H1 (cell line): ENCODE measurements around the gene AKT1. TPM values are rescaled to one million over a fixed set of nuclear protein-coding genes. Genes with fewer than 3 reads are reported as not detected.

Experiments used
- CHD1 ChIP-seq: IDR thresholded peaks from 2 replicates; pipeline ENCODE4 v1.6.1; 2012; ENCODE audit warnings: low read depth, low read length, improper control_type of control experiment
- GABPA ChIP-seq: IDR thresholded peaks from 2 replicates; pipeline ENCODE4 v1.6.1; 2011; ENCODE audit warnings: mild to moderate bottlenecking, low read length, moderate library complexity, borderline replicate concordance; ENCODE audit not compliant: insufficient read depth
- HDAC2 ChIP-seq, 2 experiments: fragments of 300-600 bp in 1 of 2; sonication (generic) in 1 of 2; IDR thresholded peaks; 2 replicates each; pipeline ENCODE4 v1.6.1; 2011 to 2012; ENCODE audit warnings: low read depth in 2 of 2, low read length in 2 of 2, mild to moderate bottlenecking in 2 of 2, moderate library complexity in 2 of 2, borderline replicate concordance in 1 of 2, inconsistent platforms in 1 of 2
- PHF8 ChIP-seq: fragments of 200-600 bp; sonication (generic); conservative IDR thresholded peaks from 2 replicates; pipeline ENCODE4 v1.7.1; 2012; ENCODE audit warnings: low read depth, mild to moderate bottlenecking, inconsistent platforms, low read length, moderate library complexity
- TEAD4 ChIP-seq: IDR thresholded peaks from 2 replicates; pipeline ENCODE4 v1.6.1; 2012; ENCODE audit warnings: low read depth, low read length, inconsistent platforms, mixed read lengths
- YY1 ChIP-seq: IDR thresholded peaks from 2 replicates; pipeline ENCODE4 v1.6.1; 2011; ENCODE audit warnings: low read depth, mild to moderate bottlenecking, low read length
- polyA plus RNA-seq, 7 experiments: library from polyadenylated mRNA; depleted of rRNA in 3 of 7; stranded (reverse) in 5 of 7; unstranded in 2 of 7; fragments of >200 nt in 5 of 7; fragments of 200-250 nt in 2 of 7; gene quantifications; 1 replicate in 5 of 7; 2 replicates in 1 of 7; 4 replicates in 1 of 7; pipeline versions ENCODE4 v1.2.1 to v1.2.3, GENCODE V29; 2011 to 2013; ENCODE audit warnings: missing spikeins in 2 of 7, mixed read lengths in 2 of 7
- total RNA-seq: library from RNA; stranded (reverse); fragmentation: NEBNext Ultra II Directional; extraction: Animal tissue kit (Norgen Biotek cat#: 25700); gene quantifications from 2 replicates; pipeline ENCODE4 v1.2.1, GENCODE V29; 2021
- TF ChIP-seq, protein P1 (sequence below): fragments of 300-600 bp; sonication (generic); IDR thresholded peaks from 2 replicates; pipeline ENCODE4 v1.7.1; 2012; ENCODE audit warnings: low read length, moderate library complexity, mild to moderate bottlenecking, inconsistent platforms; ENCODE audit not compliant: insufficient replicate concordance
- TF ChIP-seq, protein P2 (sequence below), 3 experiments: IDR thresholded peaks; 1 replicate in 2 of 3; 2 replicates in 1 of 3; pipeline versions ENCODE4 v1.5.1 to v1.6.1; 2011; ENCODE audit warnings: low read length in 3 of 3, mild to moderate bottlenecking in 3 of 3, inconsistent platforms in 2 of 3, low read depth in 1 of 3, moderate library complexity in 1 of 3; ENCODE audit not compliant: insufficient read depth in 1 of 3; ENCODE audit errors: control extremely low read depth in 1 of 3

The AKT1 gene
- total and polyA plus RNA-seq, 2 of the 8 experiments (the other 6 are each of a cell fraction or from before 2014, with no cell fraction given) = 68.1 to 71.5 TPM

DNA sequence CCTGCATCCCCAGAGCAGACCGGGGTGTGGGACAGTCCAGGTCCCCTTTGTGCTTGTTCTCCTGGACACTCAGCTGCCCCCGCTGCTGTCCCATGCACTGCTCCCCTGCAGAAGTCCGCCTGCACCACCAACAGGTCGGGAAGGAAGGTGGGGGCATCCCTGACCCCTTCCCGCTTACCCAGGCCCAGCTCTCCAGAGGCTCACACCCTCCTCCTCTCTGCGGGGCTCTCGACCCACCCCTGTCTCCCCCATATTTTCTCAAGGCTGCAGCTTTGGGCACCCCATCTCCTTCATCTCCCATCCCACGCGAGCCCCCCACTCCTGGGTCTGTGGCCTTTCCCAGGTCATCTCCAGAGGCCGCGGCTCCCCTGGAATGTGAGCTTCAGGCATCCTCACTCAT, 14.8 kb upstream of the AKT1 start (continued):
- TF ChIP-seq, protein P1, sequence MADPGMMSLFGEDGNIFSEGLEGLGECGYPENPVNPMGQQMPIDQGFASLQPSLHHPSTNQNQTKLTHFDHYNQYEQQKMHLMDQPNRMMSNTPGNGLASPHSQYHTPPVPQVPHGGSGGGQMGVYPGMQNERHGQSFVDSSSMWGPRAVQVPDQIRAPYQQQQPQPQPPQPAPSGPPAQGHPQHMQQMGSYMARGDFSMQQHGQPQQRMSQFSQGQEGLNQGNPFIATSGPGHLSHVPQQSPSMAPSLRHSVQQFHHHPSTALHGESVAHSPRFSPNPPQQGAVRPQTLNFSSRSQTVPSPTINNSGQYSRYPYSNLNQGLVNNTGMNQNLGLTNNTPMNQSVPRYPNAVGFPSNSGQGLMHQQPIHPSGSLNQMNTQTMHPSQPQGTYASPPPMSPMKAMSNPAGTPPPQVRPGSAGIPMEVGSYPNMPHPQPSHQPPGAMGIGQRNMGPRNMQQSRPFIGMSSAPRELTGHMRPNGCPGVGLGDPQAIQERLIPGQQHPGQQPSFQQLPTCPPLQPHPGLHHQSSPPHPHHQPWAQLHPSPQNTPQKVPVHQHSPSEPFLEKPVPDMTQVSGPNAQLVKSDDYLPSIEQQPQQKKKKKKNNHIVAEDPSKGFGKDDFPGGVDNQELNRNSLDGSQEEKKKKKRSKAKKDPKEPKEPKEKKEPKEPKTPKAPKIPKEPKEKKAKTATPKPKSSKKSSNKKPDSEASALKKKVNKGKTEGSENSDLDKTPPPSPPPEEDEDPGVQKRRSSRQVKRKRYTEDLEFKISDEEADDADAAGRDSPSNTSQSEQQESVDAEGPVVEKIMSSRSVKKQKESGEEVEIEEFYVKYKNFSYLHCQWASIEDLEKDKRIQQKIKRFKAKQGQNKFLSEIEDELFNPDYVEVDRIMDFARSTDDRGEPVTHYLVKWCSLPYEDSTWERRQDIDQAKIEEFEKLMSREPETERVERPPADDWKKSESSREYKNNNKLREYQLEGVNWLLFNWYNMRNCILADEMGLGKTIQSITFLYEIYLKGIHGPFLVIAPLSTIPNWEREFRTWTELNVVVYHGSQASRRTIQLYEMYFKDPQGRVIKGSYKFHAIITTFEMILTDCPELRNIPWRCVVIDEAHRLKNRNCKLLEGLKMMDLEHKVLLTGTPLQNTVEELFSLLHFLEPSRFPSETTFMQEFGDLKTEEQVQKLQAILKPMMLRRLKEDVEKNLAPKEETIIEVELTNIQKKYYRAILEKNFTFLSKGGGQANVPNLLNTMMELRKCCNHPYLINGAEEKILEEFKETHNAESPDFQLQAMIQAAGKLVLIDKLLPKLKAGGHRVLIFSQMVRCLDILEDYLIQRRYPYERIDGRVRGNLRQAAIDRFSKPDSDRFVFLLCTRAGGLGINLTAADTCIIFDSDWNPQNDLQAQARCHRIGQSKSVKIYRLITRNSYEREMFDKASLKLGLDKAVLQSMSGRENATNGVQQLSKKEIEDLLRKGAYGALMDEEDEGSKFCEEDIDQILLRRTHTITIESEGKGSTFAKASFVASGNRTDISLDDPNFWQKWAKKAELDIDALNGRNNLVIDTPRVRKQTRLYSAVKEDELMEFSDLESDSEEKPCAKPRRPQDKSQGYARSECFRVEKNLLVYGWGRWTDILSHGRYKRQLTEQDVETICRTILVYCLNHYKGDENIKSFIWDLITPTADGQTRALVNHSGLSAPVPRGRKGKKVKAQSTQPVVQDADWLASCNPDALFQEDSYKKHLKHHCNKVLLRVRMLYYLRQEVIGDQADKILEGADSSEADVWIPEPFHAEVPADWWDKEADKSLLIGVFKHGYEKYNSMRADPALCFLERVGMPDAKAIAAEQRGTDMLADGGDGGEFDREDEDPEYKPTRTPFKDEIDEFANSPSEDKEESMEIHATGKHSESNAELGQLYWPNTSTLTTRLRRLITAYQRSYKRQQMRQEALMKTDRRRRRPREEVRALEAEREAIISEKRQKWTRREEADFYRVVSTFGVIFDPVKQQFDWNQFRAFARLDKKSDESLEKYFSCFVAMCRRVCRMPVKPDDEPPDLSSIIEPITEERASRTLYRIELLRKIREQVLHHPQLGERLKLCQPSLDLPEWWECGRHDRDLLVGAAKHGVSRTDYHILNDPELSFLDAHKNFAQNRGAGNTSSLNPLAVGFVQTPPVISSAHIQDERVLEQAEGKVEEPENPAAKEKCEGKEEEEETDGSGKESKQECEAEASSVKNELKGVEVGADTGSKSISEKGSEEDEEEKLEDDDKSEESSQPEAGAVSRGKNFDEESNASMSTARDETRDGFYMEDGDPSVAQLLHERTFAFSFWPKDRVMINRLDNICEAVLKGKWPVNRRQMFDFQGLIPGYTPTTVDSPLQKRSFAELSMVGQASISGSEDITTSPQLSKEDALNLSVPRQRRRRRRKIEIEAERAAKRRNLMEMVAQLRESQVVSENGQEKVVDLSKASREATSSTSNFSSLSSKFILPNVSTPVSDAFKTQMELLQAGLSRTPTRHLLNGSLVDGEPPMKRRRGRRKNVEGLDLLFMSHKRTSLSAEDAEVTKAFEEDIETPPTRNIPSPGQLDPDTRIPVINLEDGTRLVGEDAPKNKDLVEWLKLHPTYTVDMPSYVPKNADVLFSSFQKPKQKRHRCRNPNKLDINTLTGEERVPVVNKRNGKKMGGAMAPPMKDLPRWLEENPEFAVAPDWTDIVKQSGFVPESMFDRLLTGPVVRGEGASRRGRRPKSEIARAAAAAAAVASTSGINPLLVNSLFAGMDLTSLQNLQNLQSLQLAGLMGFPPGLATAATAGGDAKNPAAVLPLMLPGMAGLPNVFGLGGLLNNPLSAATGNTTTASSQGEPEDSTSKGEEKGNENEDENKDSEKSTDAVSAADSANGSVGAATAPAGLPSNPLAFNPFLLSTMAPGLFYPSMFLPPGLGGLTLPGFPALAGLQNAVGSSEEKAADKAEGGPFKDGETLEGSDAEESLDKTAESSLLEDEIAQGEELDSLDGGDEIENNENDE = no peak
- TF ChIP-seq PHF8 (no peak), TEAD4 (no peak), GABPA (no peak), HDAC2 (IDR thresholded peaks at IDR 0.05; ENCODE audit: borderline replicate concordance in 1 of 2, low read depth in 2 of 2, low read length in 2 of 2) (no peak), CHD1 (no peak), YY1 (no peak)
- TF ChIP-seq, protein P2, sequence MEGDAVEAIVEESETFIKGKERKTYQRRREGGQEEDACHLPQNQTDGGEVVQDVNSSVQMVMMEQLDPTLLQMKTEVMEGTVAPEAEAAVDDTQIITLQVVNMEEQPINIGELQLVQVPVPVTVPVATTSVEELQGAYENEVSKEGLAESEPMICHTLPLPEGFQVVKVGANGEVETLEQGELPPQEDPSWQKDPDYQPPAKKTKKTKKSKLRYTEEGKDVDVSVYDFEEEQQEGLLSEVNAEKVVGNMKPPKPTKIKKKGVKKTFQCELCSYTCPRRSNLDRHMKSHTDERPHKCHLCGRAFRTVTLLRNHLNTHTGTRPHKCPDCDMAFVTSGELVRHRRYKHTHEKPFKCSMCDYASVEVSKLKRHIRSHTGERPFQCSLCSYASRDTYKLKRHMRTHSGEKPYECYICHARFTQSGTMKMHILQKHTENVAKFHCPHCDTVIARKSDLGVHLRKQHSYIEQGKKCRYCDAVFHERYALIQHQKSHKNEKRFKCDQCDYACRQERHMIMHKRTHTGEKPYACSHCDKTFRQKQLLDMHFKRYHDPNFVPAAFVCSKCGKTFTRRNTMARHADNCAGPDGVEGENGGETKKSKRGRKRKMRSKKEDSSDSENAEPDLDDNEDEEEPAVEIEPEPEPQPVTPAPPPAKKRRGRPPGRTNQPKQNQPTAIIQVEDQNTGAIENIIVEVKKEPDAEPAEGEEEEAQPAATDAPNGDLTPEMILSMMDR (IDR thresholded peaks at IDR 0.05; ENCODE audit: control extremely low read depth in 1 of 3, insufficient read depth in 1 of 3, low read depth in 1 of 3, low read length in 3 of 3) = no peak
